ENCODE results near the gene CHST14.

Gene CHST14

DNA sequence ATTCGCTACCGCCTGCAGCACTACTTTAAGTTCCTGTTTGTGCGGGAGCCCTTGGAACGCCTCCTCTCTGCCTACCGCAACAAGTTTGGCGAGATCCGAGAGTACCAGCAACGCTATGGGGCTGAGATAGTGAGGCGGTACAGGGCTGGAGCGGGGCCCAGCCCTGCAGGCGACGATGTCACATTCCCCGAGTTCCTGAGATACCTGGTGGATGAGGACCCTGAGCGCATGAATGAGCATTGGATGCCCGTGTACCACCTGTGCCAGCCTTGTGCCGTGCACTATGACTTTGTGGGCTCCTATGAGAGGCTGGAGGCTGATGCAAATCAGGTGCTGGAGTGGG is 995 bp downstream of the CHST14 start:
- H3K9ac ChIP-seq (ENCODE audit: insufficient read length, low read depth): peak overlapping the region; percentile 87
- H3K4me1 ChIP-seq (ENCODE audit: insufficient read depth, insufficient read length): peaks cover 13% of the 10 kb centered on the region
- no peaks in the 10 kb centered on the region for H3K9me3 ChIP-seq (ENCODE audit: insufficient read depth, low read length)
- DNase-seq (ENCODE audit: low read depth, low spot score): peak; percentile 16
- TF ChIP-seq ZNF274 (IDR thresholded peaks at IDR 0.05; ENCODE audit: low read depth, low read length): no peak
- no peak for TF ChIP-seq YY1 (IDR thresholded peaks at IDR 0.05; ENCODE audit: insufficient read depth, insufficient read length)
- no peak for TF ChIP-seq SUZ12 (IDR thresholded peaks at IDR 0.05; ENCODE audit: extremely low read depth, insufficient read depth, insufficient read length)
- peaks cover 25% of the 10 kb centered on the region for H3K36me3 ChIP-seq (ENCODE audit: insufficient read depth, insufficient read length, low read length)
- H3K27me3 ChIP-seq (ENCODE audit: insufficient read depth, insufficient read length): no peaks in the 10 kb centered on the region
- peak overlapping the region; percentile 67 for H3K4me3 ChIP-seq (ENCODE audit: insufficient read length, low read depth)

DNA sequence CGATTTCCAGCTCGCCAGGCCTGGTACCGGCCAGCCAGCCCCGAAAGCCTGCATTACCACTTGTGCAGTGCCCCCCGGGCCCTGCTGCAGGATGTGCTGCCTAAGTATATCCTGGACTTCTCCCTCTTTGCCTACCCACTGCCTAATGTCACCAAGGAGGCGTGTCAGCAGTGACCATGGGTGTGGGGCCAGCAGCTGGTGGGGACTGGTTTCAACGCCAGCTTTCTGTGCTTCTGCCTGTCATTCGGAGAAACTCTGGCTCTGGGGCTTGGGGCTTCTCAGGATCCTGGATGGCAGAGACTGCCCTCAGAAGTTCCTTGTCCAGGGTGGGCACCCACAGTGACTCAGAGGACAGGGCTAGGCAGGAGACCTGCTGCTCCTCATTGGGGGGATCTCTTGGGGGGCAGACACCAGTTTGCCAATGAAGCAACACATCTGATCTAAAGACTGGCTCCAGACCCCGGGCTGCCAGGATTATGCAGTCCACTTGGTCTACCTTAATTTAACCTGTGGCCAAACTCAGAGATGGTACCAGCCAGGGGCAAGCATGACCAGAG is 1.5 kb downstream of the CHST14 start:
- peaks cover 13% of the 10 kb centered on the region for H3K4me1 ChIP-seq (ENCODE audit: insufficient read depth, insufficient read length)
- no peaks in the 10 kb centered on the region for H3K9me3 ChIP-seq (ENCODE audit: insufficient read depth, low read length)
- peak overlapping the region; percentile 87 for H3K9ac ChIP-seq (ENCODE audit: insufficient read length, low read depth)
- H3K36me3 ChIP-seq (ENCODE audit: insufficient read depth, insufficient read length, low read length): peaks cover 20% of the 10 kb centered on the region
- peak overlapping the region; percentile 67 for H3K4me3 ChIP-seq (ENCODE audit: insufficient read length, low read depth)
- no peaks in the 10 kb centered on the region for H3K27me3 ChIP-seq (ENCODE audit: insufficient read depth, insufficient read length)
- TF ChIP-seq ZNF274 (IDR thresholded peaks at IDR 0.05; ENCODE audit: low read depth, low read length): no peak
- no peak for TF ChIP-seq YY1 (IDR thresholded peaks at IDR 0.05; ENCODE audit: insufficient read depth, insufficient read length)
- TF ChIP-seq SUZ12 (IDR thresholded peaks at IDR 0.05; ENCODE audit: extremely low read depth, insufficient read depth, insufficient read length): no peak
- DNase-seq (ENCODE audit: low read depth, low spot score): no peak

- peaks cover 13% of the 10 kb centered on the region for H3K4me1 ChIP-seq (ENCODE audit: insufficient read depth, insufficient read length)
- H3K27me3 ChIP-seq (ENCODE audit: insufficient read depth, insufficient read length): no peaks in the 10 kb centered on the region
- H3K9me3 ChIP-seq (ENCODE audit: insufficient read depth, low read length): no peaks in the 10 kb centered on the region
- DNase-seq (ENCODE audit: low read depth, low spot score): no peak
- H3K4me3 ChIP-seq (ENCODE audit: insufficient read length, low read depth): no peak overlapping the region
- H3K9ac ChIP-seq (ENCODE audit: insufficient read length, low read depth): no peak overlapping the region
- TF ChIP-seq ZNF274 (IDR thresholded peaks at IDR 0.05; ENCODE audit: low read depth, low read length): no peak
- TF ChIP-seq SUZ12 (IDR thresholded peaks at IDR 0.05; ENCODE audit: extremely low read depth, insufficient read depth, insufficient read length): no peak
- TF ChIP-seq YY1 (IDR thresholded peaks at IDR 0.05; ENCODE audit: insufficient read depth, insufficient read length): no peak
- H3K36me3 ChIP-seq (ENCODE audit: insufficient read depth, insufficient read length, low read length): peaks cover 5% of the 10 kb centered on the region
Measured at GRCh38 chr15:40474581-40474980, 3.8 kb downstream of the CHST14 start.

DNA sequence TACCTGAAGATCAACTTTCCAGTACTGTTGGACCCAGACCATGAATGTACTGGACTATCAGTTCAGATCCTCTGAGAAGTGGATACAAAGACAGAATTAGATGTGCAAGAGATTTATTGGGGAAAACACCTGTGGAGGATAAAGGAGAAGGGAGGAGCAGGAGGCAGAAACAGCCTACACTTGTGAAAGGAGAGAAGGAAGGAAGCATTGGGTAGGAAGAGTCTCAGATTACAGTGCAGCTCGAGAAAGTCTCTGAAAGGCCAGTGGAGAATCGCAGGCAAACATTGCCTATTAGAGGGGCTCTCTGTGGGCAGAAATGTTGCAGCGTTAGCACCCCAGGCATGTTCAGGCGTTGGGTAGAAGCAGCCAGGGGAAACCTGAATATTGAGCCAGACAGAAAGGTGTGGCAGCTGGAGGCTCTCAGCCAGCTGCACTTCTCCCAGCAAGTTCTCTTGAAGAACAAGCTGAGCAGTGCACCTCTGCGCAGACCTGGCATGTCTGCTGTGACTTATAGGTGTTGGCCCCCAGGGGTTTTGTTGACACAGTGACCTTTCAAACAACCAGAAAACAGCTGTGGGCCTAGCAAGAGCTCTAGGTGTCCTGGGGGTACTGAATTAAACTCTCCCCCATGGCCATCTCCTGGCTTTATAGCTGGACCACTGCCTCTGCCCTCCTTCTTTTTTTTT is 7.0 kb downstream of the CHST14 start:
- no peak for DNase-seq (ENCODE audit: low read depth, low spot score)
- H3K4me3 ChIP-seq (ENCODE audit: insufficient read length, low read depth): no peak overlapping the region
- H3K9ac ChIP-seq (ENCODE audit: insufficient read length, low read depth): no peak overlapping the region
- H3K9me3 ChIP-seq (ENCODE audit: insufficient read depth, low read length): no peaks in the 10 kb centered on the region
- peaks cover 3% of the 10 kb centered on the region for H3K36me3 ChIP-seq (ENCODE audit: insufficient read depth, insufficient read length, low read length)
- TF ChIP-seq SUZ12 (IDR thresholded peaks at IDR 0.05; ENCODE audit: extremely low read depth, insufficient read depth, insufficient read length) (no peak), ZNF274 (IDR thresholded peaks at IDR 0.05; ENCODE audit: low read depth, low read length) (no peak), YY1 (IDR thresholded peaks at IDR 0.05; ENCODE audit: insufficient read depth, insufficient read length) (no peak)
- H3K27me3 ChIP-seq (ENCODE audit: insufficient read depth, insufficient read length): no peaks in the 10 kb centered on the region
- H3K4me1 ChIP-seq (ENCODE audit: insufficient read depth, insufficient read length): no peaks in the 10 kb centered on the region

GRCh38 chr15:40479024-40479423 is 8.2 kb downstream of the CHST14 start:
- no peak for DNase-seq (ENCODE audit: low read depth, low spot score)
- TF ChIP-seq ZNF274 (IDR thresholded peaks at IDR 0.05; ENCODE audit: low read depth, low read length): 0 out of 2 replicates have a peak, but pooled peaks have one; percentile 27
- TF ChIP-seq SUZ12 (IDR thresholded peaks at IDR 0.05; ENCODE audit: extremely low read depth, insufficient read depth, insufficient read length): no peak
- TF ChIP-seq YY1 (IDR thresholded peaks at IDR 0.05; ENCODE audit: insufficient read depth, insufficient read length): no peak
- Histone ChIP-seq H3K36me3 (ENCODE audit: insufficient read depth, insufficient read length, low read length) (no peaks in the 10 kb centered on the region), H3K9me3 (ENCODE audit: insufficient read depth, low read length) (no peaks in the 10 kb centered on the region), H3K27me3 (ENCODE audit: insufficient read depth, insufficient read length) (no peaks in the 10 kb centered on the region), H3K4me1 (ENCODE audit: insufficient read depth, insufficient read length) (no peaks in the 10 kb centered on the region), H3K9ac (ENCODE audit: insufficient read length, low read depth) (no peak overlapping the region), H3K4me3 (ENCODE audit: insufficient read length, low read depth) (no peak overlapping the region)

- Histone ChIP-seq H3K4me3 (ENCODE audit: insufficient read length, low read depth) (no peak overlapping the region), H3K36me3 (ENCODE audit: insufficient read depth, insufficient read length, low read length) (no peaks in the 10 kb centered on the region), H3K4me1 (ENCODE audit: insufficient read depth, insufficient read length) (no peaks in the 10 kb centered on the region), H3K9me3 (ENCODE audit: insufficient read depth, low read length) (no peaks in the 10 kb centered on the region), H3K9ac (ENCODE audit: insufficient read length, low read depth) (no peak overlapping the region), H3K27me3 (ENCODE audit: insufficient read depth, insufficient read length) (no peaks in the 10 kb centered on the region)
- DNase-seq (ENCODE audit: low read depth, low spot score): no peak
- TF ChIP-seq SUZ12 (IDR thresholded peaks at IDR 0.05; ENCODE audit: extremely low read depth, insufficient read depth, insufficient read length): no peak
- no peak for TF ChIP-seq ZNF274 (IDR thresholded peaks at IDR 0.05; ENCODE audit: low read depth, low read length)
- TF ChIP-seq YY1 (IDR thresholded peaks at IDR 0.05; ENCODE audit: insufficient read depth, insufficient read length): no peak
Measured at GRCh38 chr15:40481341-40482074, 10.7 kb downstream of the CHST14 start.

DNA sequence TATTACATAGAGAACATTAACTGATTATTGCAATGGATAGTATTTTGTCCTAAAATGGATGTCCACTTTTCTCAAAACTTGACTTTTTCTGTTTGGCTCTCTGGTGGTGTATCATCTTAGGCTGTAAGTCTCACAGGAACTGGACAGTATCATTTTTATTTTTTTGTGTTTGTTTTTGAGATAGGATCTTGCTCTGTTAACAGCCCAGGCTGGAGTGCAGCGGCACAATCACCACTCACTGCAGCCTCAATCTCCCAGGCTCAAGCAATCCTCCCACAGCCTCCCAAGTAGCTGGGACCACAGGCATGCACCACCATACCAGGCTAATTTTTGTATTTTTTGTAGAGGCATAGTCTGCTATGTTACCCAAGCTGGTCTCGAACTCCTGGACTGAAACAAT is 13.1 kb downstream of the CHST14 start:
- H3K4me1 ChIP-seq (ENCODE audit: insufficient read depth, insufficient read length): no peaks in the 10 kb centered on the region
- H3K27me3 ChIP-seq (ENCODE audit: insufficient read depth, insufficient read length): no peaks in the 10 kb centered on the region
- TF ChIP-seq YY1 (IDR thresholded peaks at IDR 0.05; ENCODE audit: insufficient read depth, insufficient read length) (no peak), SUZ12 (IDR thresholded peaks at IDR 0.05; ENCODE audit: extremely low read depth, insufficient read depth, insufficient read length) (no peak), ZNF274 (IDR thresholded peaks at IDR 0.05; ENCODE audit: low read depth, low read length) (no peak)
- H3K9me3 ChIP-seq (ENCODE audit: insufficient read depth, low read length): no peaks in the 10 kb centered on the region
- no peak overlapping the region for H3K4me3 ChIP-seq (ENCODE audit: insufficient read length, low read depth)
- H3K36me3 ChIP-seq (ENCODE audit: insufficient read depth, insufficient read length, low read length): no peaks in the 10 kb centered on the region
- no peak overlapping the region for H3K9ac ChIP-seq (ENCODE audit: insufficient read length, low read depth)
- no peak for DNase-seq (ENCODE audit: low read depth, low spot score)
